ENCODE results near the gene PYM1.
A peak's percentile ranks its signal among the peaks of the same experiment; 100 is the strongest.

The PYM1 gene

GRCh38 chr12:55970775-55971174 lies 43.1 kb upstream of the PYM1 start:
- DNase-seq (ENCODE audit: insufficient read length, low spot score) (no peak), FAIRE-seq (no peak)
- no peak for TF ChIP-seq CTCF (IDR thresholded peaks at IDR 0.05; ENCODE audit: insufficient read depth, missing control alignments)

GRCh38 chr12:55969356-55969755 lies 41.7 kb upstream of the PYM1 start:
- FAIRE-seq (no peak), DNase-seq (ENCODE audit: insufficient read length, low spot score) (no peak)
- TF ChIP-seq CTCF (IDR thresholded peaks at IDR 0.05; ENCODE audit: insufficient read depth, missing control alignments), result no peak

DNA sequence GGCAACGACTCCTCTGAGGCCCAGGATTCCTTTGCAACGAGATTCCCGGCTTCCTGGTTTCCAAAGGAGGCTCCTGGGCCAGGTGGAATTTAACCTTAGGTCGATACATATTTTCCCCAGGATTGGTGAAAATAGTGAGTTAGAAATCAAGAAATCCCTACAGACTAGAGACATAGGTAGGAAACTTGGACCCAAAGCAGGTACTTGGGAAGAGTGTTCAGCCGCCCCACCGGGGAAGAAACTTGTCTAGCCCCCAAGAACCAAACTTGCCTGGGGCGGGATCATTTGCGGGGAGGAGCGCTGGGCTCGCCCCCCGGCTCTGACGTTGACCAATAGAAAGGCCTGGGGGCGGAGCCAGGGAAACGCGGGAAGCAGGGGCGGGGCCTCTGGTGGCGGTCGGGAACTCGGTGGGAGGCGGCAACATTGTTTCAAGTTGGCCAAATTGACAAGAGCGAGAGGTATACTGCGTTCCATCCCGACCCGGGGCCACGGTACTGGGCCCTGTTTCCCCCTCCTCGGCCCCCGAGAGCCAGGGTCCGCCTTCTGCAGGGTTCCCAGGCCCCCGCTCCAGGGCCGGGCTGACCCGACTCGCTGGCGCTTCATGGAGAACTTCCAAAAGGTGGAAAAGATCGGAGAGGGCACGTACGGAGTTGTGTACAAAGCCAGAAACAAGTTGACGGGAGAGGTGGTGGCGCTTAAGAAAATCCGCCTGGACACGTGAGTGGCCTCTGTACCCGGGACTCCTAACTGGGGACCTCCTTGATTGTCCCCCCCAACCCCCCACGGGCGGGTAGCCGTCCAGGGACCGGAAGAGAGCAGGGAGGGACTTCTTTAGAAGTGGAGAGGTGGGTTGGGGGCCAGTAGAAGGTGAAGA lies 39.0 kb upstream of the PYM1 start, which contains the start of gene CDK2:
TSS of gene CDK2 (plus strand) at position 423 of the 874 bp plus-strand sequence. CDS start at position 602, 179 bp downstream.
- no peak for FAIRE-seq
- peak; percentile 86 for DNase-seq (ENCODE audit: insufficient read length, low spot score)
- no peak for TF ChIP-seq CTCF (IDR thresholded peaks at IDR 0.05; ENCODE audit: insufficient read depth, missing control alignments)

DNA sequence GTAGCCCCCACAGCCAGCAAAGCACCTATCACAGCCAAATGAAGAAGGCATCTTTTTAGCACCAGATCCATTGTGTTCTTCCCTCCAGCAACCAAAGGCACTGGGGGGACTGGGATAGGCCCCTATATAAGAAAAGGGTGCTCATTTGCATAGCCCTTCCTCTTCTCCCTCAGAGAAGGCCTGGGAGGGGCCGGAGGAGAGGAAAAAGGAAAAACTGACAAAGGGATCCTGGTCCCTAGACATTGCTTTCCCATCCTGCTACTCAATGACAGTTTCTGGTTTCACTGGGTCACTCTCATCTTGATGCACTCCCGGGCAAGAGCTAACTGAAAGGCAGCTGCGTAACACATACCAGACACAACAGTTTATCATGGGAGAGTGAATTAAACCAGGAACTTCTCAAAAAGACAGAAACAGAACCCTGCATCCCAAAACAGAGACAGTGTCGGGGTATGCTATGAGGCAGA lies 38.3 kb upstream of the PYM1 start, which contains the start of gene PMEL:
TSS of gene PMEL (minus strand) at position 102 of the 467 bp plus-strand sequence. CDS start at position 71, 31 bp downstream.
- FAIRE-seq, result no peak
- no peak for DNase-seq (ENCODE audit: insufficient read length, low spot score)
- TF ChIP-seq CTCF (IDR thresholded peaks at IDR 0.05; ENCODE audit: insufficient read depth, missing control alignments), result no peak

DNA sequence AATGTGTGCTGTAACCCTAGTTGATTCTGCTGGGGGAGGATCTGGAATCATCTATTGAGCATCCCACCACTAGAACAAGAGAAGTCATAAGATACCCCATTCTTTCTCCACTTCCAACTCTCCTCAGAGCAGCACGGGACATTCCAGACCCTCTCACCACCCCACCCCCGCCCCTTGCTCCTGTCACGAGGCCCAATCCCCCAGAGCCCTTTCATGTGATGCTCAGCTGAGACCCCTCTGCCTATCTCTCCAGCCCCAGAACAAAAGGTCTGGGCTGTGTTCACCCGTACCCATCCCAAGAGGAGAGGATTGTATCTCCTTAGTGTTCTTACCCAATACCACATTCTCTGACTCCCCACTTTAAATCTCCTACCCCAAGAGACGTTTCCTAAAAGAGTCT lies 37.5 kb upstream of the PYM1 start:
- TF ChIP-seq CTCF (IDR thresholded peaks at IDR 0.05; ENCODE audit: insufficient read depth, missing control alignments), result no peak
- FAIRE-seq, result no peak
- DNase-seq (ENCODE audit: insufficient read length, low spot score), result no peak

GRCh38 chr12:55963760-55964159 lies 36.1 kb upstream of the PYM1 start:
- TF ChIP-seq CTCF (IDR thresholded peaks at IDR 0.05; ENCODE audit: insufficient read depth, missing control alignments), result no peak
- FAIRE-seq, result no peak
- DNase-seq (ENCODE audit: insufficient read length, low spot score), result no peak
